Esophagus squamous epithelium (tissue), 4 donors: ENCODE results near the gene C12orf50.

Experiments
- POLR2A ChIP-seq, 4 donors: fragments of 450-650 bp; IDR thresholded peaks; one replicate each; pipeline ENCODE4 v1.6.1; 2017; ENCODE audit warnings: antibody characterized with exemption in 4 of 4, mild to moderate bottlenecking in 4 of 4, moderate library complexity in 3 of 4
- TF ChIP-seq, protein P1 (sequence below), 6 experiments: fragments of 450-650 bp in 4 of 6; fragments of 200-600 bp in 2 of 6; sonication (generic) in 2 of 6; IDR thresholded peaks; one replicate each; pipeline ENCODE4 v1.5.1; 2016 to 2019; ENCODE audit warnings: antibody characterized with exemption in 6 of 6, mild to moderate bottlenecking in 4 of 6, moderate library complexity in 4 of 6

- TF ChIP-seq, protein P1, sequence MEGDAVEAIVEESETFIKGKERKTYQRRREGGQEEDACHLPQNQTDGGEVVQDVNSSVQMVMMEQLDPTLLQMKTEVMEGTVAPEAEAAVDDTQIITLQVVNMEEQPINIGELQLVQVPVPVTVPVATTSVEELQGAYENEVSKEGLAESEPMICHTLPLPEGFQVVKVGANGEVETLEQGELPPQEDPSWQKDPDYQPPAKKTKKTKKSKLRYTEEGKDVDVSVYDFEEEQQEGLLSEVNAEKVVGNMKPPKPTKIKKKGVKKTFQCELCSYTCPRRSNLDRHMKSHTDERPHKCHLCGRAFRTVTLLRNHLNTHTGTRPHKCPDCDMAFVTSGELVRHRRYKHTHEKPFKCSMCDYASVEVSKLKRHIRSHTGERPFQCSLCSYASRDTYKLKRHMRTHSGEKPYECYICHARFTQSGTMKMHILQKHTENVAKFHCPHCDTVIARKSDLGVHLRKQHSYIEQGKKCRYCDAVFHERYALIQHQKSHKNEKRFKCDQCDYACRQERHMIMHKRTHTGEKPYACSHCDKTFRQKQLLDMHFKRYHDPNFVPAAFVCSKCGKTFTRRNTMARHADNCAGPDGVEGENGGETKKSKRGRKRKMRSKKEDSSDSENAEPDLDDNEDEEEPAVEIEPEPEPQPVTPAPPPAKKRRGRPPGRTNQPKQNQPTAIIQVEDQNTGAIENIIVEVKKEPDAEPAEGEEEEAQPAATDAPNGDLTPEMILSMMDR (IDR thresholded peaks at IDR 0.05), result no peak
- no peak for TF ChIP-seq POLR2A (IDR thresholded peaks at IDR 0.05)
Measured at GRCh38 chr12:87943762-87944161, 85.4 kb downstream of the C12orf50 start.
